GM21786 (cell line): ENCODE data around the gene SHKBP1.
"Not testable (repeated sequence)": the region's sequence is repeated elsewhere in the genome, so short reads cannot be mapped to it uniquely, and the experiment has no call there.

Experiments
- ATAC-seq: cut with Tn5 transposase; IDR thresholded peaks from one replicate; pipeline ENCODE4 v1.9.1; 2021; ENCODE audit not compliant: unreplicated experiment

The SHKBP1 gene

GRCh38 chr19:40555978-40556689, 20.5 kb upstream of the SHKBP1 start:
- ATAC-seq, result no peak

- ATAC-seq, result no peak
Measured at GRCh38 chr19:40556953-40557530, 19.6 kb upstream of the SHKBP1 start.

- no peak for ATAC-seq
Measured at GRCh38 chr19:40559394-40559793, 17.3 kb upstream of the SHKBP1 start.

- ATAC-seq, result no peak
Measured at GRCh38 chr19:40560092-40560507, 16.6 kb upstream of the SHKBP1 start.

- no peak for ATAC-seq
Measured at GRCh38 chr19:40561947-40562346, 14.7 kb upstream of the SHKBP1 start.

GRCh38 chr19:40564535-40564934, 12.1 kb upstream of the SHKBP1 start:
- ATAC-seq, result not testable (repeated sequence)

GRCh38 chr19:40565355-40565754, 11.3 kb upstream of the SHKBP1 start:
- ATAC-seq, result no peak

GRCh38 chr19:40565910-40566495, 10.7 kb upstream of the SHKBP1 start:
- no peak for ATAC-seq

GRCh38 chr19:40567040-40567749, 9.5 kb upstream of the SHKBP1 start:
- ATAC-seq, result no peak

- ATAC-seq, result no peak
Measured at GRCh38 chr19:40567750-40568494, 8.8 kb upstream of the SHKBP1 start.

GRCh38 chr19:40570313-40571004, 6.2 kb upstream of the SHKBP1 start:
- peak; percentile 82 for ATAC-seq

- no peak for ATAC-seq
Measured at GRCh38 chr19:40571005-40571318, 5.7 kb upstream of the SHKBP1 start.

GRCh38 chr19:40571831-40572495, 4.7 kb upstream of the SHKBP1 start:
- ATAC-seq, result no peak

GRCh38 chr19:40575326-40575725, 1.3 kb upstream of the SHKBP1 start:
- no peak for ATAC-seq

- no peak for ATAC-seq
Measured at GRCh38 chr19:40576151-40576584, 505 bp upstream of the SHKBP1 start.

- no peak for ATAC-seq
Measured at GRCh38 chr19:40578442-40578908, 1.8 kb downstream of the SHKBP1 start.

GRCh38 chr19:40580619-40581018, 3.9 kb downstream of the SHKBP1 start:
- no peak for ATAC-seq

GRCh38 chr19:40581531-40581930, 4.9 kb downstream of the SHKBP1 start:
- ATAC-seq, result no peak

- ATAC-seq, result no peak
Measured at GRCh38 chr19:40582467-40582866, 5.8 kb downstream of the SHKBP1 start.

- no peak for ATAC-seq
Measured at GRCh38 chr19:40583283-40583682, 6.6 kb downstream of the SHKBP1 start.
